Fibroblast of skin of back (primary cell): ENCODE measurements around the gene SLC66A1.

Experiments
- DNase-seq: peaks from one replicate; pipeline ENCODE4 v3.0.0-alpha.2; 2013

Gene SLC66A1

DNA sequence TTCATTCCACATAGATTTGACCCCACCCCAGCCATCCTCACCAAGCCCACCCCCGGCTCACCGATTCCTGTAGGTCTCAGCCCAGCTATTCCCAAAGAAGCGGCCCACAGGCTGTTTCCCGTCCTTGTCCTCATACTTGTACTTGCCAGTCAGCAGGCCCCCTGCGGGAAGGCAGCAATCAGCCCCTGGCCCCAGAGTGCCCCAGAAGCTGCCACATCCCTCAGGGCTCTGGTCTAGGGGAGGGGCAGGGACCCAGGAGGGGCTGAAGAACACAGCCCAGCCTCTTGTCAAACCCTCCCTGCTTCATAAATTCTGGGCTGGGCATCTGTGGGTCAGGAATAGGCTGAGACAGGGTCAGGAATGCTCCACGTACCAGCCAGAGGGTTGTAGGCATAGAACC is 5.2 kb upstream of the SLC66A1 start:
- DNase-seq, result no peak

DNA sequence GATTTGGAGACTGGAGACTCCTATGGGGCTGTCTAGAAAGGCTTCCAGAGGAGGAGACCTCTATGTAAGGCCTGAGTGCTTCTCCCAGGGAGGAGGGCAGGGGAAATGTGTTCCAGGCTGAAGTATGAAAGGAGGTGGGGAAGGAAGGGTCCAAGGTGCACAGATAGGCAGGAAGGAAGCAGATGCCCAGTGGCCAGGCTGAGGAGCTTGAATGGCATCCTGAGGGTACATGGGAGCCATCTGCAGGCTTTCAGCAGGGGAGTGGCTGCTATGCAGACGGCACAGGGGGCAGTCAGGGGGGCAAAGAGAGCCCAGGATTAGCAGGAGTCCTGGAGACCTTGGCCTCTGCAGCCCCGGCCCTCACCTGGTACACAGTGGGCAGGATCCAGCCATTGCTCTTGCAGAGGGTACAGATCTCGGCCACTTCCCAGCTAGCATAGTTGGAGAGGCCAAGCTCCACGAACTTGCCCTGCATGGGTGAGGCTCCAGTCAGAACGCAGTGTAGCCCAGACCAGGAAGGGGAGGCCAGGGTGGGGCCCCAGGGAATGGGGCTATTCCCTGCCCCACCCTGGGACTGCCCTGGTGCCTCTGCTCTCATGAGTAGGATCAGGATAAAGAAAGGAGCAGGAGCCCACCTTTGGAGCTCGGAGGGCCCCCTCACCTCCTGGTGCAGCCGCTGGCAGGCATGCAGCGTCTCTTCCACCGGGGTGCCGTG is 4.2 kb upstream of the SLC66A1 start:
- DNase-seq, result no peak

DNA sequence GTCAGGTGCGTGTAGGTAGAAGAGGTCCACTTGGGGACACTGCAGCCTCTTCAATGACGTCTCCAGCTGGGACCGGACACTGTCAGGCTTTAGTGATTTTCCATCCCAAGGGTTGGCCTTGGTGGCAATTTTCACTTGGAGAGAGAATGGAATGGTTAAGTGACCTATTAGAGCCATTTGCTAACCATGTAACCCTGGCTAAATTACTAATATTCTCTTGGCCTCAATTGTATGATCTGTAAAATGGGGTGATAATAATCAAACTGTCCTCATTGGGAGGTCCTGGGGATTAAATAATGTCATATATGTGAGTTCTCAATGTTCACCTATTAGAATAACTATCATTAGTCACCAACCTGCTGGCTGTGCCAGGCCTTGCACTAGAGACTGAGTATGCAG is 3.6 kb upstream of the SLC66A1 start:
- no peak for DNase-seq

DNA sequence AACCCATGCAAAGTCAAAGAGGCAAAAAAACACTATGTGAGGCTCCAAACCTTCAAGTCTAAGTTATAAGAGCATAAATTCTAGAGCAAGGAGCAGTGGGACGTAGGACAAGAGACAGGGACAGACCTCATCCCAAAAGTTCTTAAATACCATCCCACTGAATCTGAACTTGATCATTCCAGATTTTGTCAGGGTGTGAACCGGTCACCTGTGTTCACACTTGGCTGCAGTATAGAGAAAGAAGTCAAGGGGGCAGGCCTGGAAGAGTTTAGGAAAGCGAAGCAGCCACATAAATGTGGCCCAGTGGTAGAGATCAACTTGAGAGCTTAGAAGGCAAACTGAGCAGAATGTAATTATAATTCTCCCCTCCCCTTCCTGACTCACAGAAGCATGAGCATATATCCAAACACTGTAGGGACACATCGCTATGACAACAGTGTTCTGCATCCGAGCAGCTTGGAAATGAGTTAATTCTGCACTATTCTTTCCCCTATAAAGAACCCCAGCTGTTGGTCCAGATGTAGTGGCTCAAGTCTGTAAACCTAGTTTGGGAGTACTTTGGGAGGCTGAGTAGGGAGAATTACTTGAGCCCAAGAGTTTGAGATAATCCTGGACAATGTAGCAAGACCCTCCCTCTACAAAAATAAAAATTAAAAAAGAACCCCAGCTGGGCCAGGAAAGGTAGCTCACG is 2.9 kb upstream of the SLC66A1 start:
- DNase-seq, result peak; percentile 79

DNA sequence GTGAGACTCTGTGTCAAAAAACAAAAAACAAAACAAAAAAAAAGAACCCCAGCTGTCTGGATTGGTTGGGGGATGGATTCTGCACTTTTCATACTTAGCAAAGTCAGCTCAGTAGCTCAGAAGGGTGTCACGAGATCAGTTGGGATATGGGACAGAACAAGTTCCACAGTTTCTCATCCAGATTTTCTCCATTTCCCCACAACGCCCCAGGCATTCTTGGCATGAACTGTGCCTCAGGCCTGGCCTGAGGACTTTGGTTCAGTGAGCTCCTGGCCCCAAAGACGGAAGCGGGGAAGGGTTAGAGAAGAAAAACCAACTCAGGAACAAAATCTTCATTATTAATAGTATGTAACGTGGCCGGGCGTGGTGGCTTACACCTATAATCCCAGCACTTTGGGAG is 2.1 kb upstream of the SLC66A1 start:
- no peak for DNase-seq

- no peak for DNase-seq
Observed at GRCh38 chr1:19310720-19311502, 1.2 kb upstream of the SLC66A1 start.

DNA sequence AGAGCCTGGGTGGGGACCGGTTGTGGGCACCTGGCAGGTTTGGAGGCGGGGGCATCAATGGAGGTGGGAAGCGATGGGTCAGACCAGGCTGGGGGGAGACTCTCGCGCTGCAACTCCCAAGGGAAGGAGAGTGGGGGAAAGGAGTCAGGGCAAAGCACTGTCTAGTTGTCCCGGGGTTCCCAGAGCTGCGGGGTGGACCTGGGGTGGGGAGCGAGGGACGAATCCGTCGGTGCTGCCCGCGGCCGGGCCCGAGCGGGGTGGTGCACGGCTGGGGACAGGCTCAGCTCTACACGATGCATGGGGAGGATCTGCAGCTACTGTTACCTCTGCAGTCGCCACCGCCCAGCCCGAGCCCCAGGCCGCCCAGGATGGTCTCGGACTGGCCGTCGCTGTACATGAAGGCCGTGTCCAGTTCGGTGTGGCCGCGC is 609 bp upstream of the SLC66A1 start:
- DNase-seq, result no peak

GRCh38 chr1:19312782-19313635 is 883 bp downstream of the SLC66A1 start:
- no peak for DNase-seq

- DNase-seq, result no peak
Observed at GRCh38 chr1:19313636-19313959, 1.5 kb downstream of the SLC66A1 start.

GRCh38 chr1:19313961-19314882 is 2.1 kb downstream of the SLC66A1 start:
- no peak for DNase-seq

DNA sequence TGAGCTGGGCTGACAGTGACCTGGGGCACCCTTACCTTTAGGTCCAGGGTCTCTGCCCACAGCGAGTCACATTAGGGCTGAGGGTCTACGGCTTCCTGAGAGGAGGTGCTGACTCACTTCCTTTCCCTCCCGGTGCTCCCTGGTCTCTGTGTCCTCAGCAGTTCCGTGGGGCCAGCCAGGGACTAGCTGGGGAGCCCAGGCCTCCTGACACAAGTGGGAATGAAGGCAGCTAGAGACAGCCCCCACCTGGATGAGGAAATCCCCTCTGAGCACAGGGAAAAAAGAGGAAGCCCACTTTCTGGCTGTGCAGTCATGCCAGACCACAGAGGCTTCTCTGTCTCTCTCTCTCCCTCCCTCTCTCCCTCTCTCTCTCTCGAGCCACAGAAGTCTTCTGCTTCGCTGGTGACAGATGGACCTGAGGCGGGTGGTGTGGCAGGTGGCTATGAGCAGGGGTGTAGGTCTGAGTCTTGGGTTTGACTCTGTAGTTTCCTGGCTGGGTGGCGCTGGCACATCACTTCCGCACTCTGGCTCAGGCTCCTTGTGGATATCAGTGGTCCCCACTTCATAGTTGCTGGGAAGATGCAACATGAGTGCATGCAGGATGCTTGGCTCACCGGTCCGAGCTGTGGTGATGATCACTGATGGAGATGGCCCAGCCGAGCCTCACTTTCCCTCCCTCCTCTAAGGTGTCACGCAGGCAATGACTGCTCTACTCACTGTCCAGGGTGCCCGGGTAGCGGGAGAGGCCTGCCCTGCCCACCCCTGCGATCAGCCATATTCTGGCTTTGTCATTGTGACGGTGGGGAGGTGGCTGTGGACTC is 3.5 kb downstream of the SLC66A1 start:
- DNase-seq, result peak; percentile 62

GRCh38 chr1:19317126-19317910 is 5.2 kb downstream of the SLC66A1 start:
- no peak for DNase-seq

DNA sequence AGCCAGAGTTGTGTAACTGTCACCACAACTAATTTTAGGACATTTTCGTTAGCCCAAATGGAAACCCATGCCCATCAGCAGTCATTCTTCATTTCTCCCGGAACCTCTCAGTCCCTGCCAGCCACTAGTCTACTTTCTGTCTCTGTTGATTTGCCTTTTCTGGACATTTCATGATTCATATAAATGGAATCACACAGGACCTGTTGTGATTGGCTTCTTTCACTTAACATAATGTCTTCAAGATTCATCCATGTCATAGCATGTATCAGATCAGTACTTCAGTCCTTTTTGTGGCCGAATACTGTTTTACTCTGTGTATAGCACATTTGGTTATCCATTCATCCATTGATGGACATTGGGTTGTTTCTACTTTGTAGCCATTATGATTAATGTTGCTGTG is 7.1 kb downstream of the SLC66A1 start:
- peak; percentile 29 for DNase-seq

- DNase-seq, result no peak
Observed at GRCh38 chr1:19321071-19321470, 8.9 kb downstream of the SLC66A1 start.

DNA sequence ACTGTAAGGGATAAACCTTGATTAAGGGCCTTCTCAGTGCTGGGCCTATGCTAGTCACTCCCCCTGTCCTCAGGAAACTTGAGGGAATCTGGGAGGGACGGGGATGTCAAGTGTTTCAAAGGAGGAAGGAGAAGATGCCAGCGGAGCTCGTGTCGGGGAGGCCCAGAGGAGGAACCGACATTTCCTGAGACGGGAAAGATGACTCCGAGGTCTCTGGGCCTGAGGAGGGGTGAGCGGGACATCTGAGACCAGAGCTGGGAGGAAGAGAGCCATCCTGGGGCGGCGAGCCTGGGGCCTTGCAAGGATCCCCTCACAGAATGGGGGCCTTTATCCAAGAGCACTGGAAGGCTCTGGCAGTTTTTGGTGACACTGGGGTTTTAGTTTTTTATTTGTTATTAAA is 10.4 kb downstream of the SLC66A1 start:
- DNase-seq, result no peak

DNA sequence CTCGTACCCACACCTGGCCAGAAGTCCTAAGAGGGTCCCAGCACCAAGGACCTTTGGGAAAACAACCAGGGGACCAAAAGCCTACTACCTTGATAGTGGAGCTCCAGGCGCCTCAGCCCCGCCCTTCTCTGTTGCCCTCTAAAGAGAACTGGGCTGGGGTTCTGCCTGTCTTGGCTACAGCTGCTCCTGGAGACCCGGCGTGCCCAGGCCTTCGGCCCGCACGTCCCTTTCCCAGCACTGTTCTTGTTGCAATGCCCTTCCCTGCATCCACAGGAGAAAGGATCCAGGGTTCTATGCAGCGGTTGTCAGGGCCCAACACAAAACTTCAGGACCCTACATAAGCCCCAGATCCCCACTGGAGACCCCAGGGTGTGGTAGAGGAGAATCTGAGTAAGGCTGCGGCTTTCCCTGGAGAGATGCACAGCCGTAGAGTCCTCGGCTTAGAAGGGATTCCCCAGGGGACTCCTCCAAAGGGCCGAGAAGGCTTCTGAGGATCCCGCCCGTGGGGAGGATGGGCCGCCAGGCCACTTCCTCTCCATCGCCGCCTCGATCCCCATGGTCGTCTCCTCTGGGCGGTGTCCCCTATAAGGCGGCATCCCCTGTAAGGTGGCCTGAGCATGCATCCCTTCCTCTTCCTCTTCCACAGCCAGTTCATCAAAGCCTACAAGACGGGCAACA is 12.0 kb downstream of the SLC66A1 start:
- no peak for DNase-seq

GRCh38 chr1:19324665-19324990 is 12.5 kb downstream of the SLC66A1 start:
- no peak for DNase-seq

- no peak for DNase-seq
Observed at GRCh38 chr1:19325368-19325957, 13.3 kb downstream of the SLC66A1 start.
